Fibroblast of lung (primary cell): ENCODE measurements around the gene METTL16.

Experiments
- EZH2 ChIP-seq: IDR thresholded peaks from 2 replicates; pipeline ENCODE4 v1.5.1; 2012; ENCODE audit warnings: low read length, control low read depth, mild to moderate bottlenecking; ENCODE audit errors: missing control alignments
- TF ChIP-seq, protein P1 (sequence below), 2 donors: IDR thresholded peaks in 1 of 2; conservative IDR thresholded peaks in 1 of 2; 1 replicate in 1 of 2; 2 replicates in 1 of 2; pipeline ENCODE4 v1.5.1; 2011 to 2012; ENCODE audit warnings: low read length in 2 of 2, control low read depth in 1 of 2, inconsistent platforms in 1 of 2, low read depth in 1 of 2, mild to moderate bottlenecking in 1 of 2

DNA sequence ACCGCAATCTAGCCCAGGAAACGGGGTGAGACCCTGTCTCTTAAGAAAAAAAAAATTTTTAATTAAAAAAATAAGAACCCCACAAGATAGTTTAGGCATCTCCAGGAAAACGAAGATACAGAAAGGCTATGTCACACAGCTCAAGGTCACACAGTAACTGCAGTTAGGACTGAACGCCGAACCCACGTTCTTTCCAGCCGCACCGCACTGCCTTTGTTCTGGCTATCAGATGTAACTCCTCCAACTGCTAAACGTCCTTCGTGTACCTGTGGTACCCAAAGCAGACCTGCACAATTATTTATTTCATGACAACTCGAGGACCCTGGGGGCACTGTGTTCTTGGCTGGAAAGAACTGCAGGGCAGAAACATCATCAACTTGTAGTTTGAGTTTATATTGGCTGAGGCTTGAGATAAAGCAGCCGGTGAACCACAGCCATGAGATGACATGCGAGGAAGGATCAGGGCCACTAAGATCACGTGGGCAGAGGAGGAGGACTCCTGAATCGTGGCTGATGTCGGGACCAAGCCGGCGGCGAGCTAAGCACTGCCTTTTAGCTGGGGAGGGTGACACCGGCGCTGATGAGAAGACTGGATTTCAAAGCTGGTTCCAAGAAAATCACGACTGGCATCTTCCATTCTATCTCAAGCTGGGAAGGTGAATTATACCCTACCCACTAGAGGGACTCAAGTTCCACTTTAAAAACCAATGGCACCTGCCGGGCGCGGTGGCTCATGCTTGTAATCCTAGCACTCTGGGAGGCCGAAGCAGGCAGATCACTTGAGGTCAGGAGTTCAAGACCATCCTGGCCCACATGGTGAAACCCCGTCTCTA is 90.2 kb downstream of the METTL16 start:
- TF ChIP-seq, protein P1, sequence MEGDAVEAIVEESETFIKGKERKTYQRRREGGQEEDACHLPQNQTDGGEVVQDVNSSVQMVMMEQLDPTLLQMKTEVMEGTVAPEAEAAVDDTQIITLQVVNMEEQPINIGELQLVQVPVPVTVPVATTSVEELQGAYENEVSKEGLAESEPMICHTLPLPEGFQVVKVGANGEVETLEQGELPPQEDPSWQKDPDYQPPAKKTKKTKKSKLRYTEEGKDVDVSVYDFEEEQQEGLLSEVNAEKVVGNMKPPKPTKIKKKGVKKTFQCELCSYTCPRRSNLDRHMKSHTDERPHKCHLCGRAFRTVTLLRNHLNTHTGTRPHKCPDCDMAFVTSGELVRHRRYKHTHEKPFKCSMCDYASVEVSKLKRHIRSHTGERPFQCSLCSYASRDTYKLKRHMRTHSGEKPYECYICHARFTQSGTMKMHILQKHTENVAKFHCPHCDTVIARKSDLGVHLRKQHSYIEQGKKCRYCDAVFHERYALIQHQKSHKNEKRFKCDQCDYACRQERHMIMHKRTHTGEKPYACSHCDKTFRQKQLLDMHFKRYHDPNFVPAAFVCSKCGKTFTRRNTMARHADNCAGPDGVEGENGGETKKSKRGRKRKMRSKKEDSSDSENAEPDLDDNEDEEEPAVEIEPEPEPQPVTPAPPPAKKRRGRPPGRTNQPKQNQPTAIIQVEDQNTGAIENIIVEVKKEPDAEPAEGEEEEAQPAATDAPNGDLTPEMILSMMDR (conservative IDR thresholded peaks at IDR 0.05 in 1 of 2, IDR thresholded peaks at IDR 0.05 in 1 of 2; ENCODE audit: low read depth in 1 of 2, low read length in 2 of 2) = peak; percentile 15 to 37
- TF ChIP-seq EZH2 = no peak
